Liver (tissue), 9 donors: ENCODE data around the gene KIRREL3. TPM values are rescaled to one million over a fixed set of nuclear protein-coding genes. Genes with fewer than 3 reads are reported as not detected.

Experiments used
- DNase-seq: peaks from one replicate; pipeline ENCODE4 v3.0.0-alpha.2; 2017; ENCODE audit warnings: low spot score
- H3K27ac ChIP-seq, 2 donors: one replicate each; pipeline ENCODE4 v1.7.0; 2013; ENCODE audit warnings: inconsistent platforms in 2 of 2, low read length in 2 of 2, control low read depth in 1 of 2, low read depth in 1 of 2, mild to moderate bottlenecking in 1 of 2
- H3K27me3 ChIP-seq, 4 donors: one replicate each; pipeline versions ENCODE4 v1.6.1 to v1.7.0; 2013; ENCODE audit warnings: low read length in 3 of 4, inconsistent platforms in 1 of 4, mild to moderate bottlenecking in 1 of 4, moderate library complexity in 1 of 4; ENCODE audit not compliant: control insufficient read depth in 4 of 4, insufficient read depth in 4 of 4
- H3K36me3 ChIP-seq, 4 donors: one replicate each; pipeline versions ENCODE4 v1.6.1 to v1.7.0; 2013; ENCODE audit warnings: low read length in 3 of 4, mild to moderate bottlenecking in 3 of 4, low read depth in 1 of 4, moderate library complexity in 1 of 4; ENCODE audit not compliant: control insufficient read depth in 4 of 4, insufficient read depth in 3 of 4
- H3K4me1 ChIP-seq, 4 donors: one replicate each; pipeline versions ENCODE4 v1.6.1 to v1.7.0; 2013; ENCODE audit warnings: low read length in 3 of 4, mild to moderate bottlenecking in 3 of 4, moderate library complexity in 1 of 4; ENCODE audit not compliant: control insufficient read depth in 4 of 4, insufficient read depth in 4 of 4
- H3K4me3 ChIP-seq, 3 donors: one replicate each; pipeline versions ENCODE4 v1.6.1 to v1.7.0; 2013; ENCODE audit warnings: low read length in 3 of 3, control low read depth in 1 of 3, low read depth in 1 of 3, mild to moderate bottlenecking in 1 of 3
- H3K9ac ChIP-seq, 2 donors: one replicate each; pipeline ENCODE4 v1.7.0; 2013; ENCODE audit warnings: low read length in 2 of 2, mild to moderate bottlenecking in 2 of 2, moderate library complexity in 2 of 2, control low read depth in 1 of 2, low read depth in 1 of 2
- H3K9me3 ChIP-seq, 4 donors: one replicate each; pipeline versions ENCODE4 v1.6.1 to v1.7.0; 2013; ENCODE audit warnings: low read length in 3 of 4; ENCODE audit not compliant: control insufficient read depth in 4 of 4
- ATF3 ChIP-seq: IDR thresholded peaks from 2 replicates; pipeline ENCODE4 v1.6.1; 2016; ENCODE audit warnings: antibody characterized with exemption
- CTCF ChIP-seq: fragments of 150-350 bp; IDR thresholded peaks from 2 replicates; pipeline ENCODE4 v1.5.1; 2017; ENCODE audit warnings: improper control_type of control experiment, low read depth, low read length; ENCODE audit not compliant: missing input control
- EGR1 ChIP-seq, 2 donors: IDR thresholded peaks; 2 replicates each; pipeline ENCODE4 v1.6.1; 2016 to 2018; ENCODE audit warnings: antibody characterized with exemption in 2 of 2, low read depth in 2 of 2
- FOXA1 ChIP-seq: IDR thresholded peaks from 2 replicates; pipeline ENCODE4 v1.6.1; 2016; ENCODE audit warnings: antibody characterized with exemption
- FOXA2 ChIP-seq: IDR thresholded peaks from 2 replicates; pipeline ENCODE4 v1.6.1; 2016; ENCODE audit warnings: antibody characterized with exemption
- GABPA ChIP-seq, 2 donors: IDR thresholded peaks in 1 of 2; conservative IDR thresholded peaks in 1 of 2; 2 replicates each; pipeline ENCODE4 v1.6.1; 2016; ENCODE audit warnings: antibody characterized with exemption in 2 of 2, mild to moderate bottlenecking in 1 of 2, moderate library complexity in 1 of 2
- HNF4A ChIP-seq, 2 donors: conservative IDR thresholded peaks; 2 replicates each; pipeline ENCODE4 v1.6.1; 2016; ENCODE audit warnings: antibody characterized with exemption in 2 of 2, mild to moderate bottlenecking in 2 of 2
- HNF4G ChIP-seq: IDR thresholded peaks from 2 replicates; pipeline ENCODE4 v1.6.1; 2016; ENCODE audit warnings: antibody characterized with exemption
- JUND ChIP-seq, 2 donors: IDR thresholded peaks; 2 replicates each; pipeline ENCODE4 v1.6.1; 2016; ENCODE audit warnings: antibody characterized with exemption in 2 of 2
- MAX ChIP-seq: IDR thresholded peaks from 2 replicates; pipeline ENCODE4 v1.6.1; 2016; ENCODE audit warnings: antibody characterized with exemption
- NR2F2 ChIP-seq: IDR thresholded peaks from 2 replicates; pipeline ENCODE4 v1.6.1; 2016; ENCODE audit warnings: antibody characterized with exemption
- RAD21 ChIP-seq, 2 donors: IDR thresholded peaks; 2 replicates each; pipeline ENCODE4 v1.6.1; 2016; ENCODE audit warnings: antibody characterized with exemption in 2 of 2, mild to moderate bottlenecking in 2 of 2
- REST ChIP-seq: IDR thresholded peaks from 2 replicates; pipeline ENCODE4 v1.6.1; 2016; ENCODE audit warnings: antibody characterized with exemption, mild to moderate bottlenecking
- RXRA ChIP-seq, 2 donors: IDR thresholded peaks; 2 replicates each; pipeline ENCODE4 v1.6.1; 2017 to 2018; ENCODE audit warnings: antibody characterized with exemption in 2 of 2, mild to moderate bottlenecking in 1 of 2
- SP1 ChIP-seq: IDR thresholded peaks from 2 replicates; pipeline ENCODE4 v1.6.1; 2018; ENCODE audit warnings: antibody characterized with exemption, mild to moderate bottlenecking
- TAF1 ChIP-seq: conservative IDR thresholded peaks from 2 replicates; pipeline ENCODE4 v1.6.1; 2016; ENCODE audit warnings: antibody characterized with exemption, mild to moderate bottlenecking
- YY1 ChIP-seq: IDR thresholded peaks from 2 replicates; pipeline ENCODE4 v1.6.1; 2016; ENCODE audit warnings: antibody characterized with exemption, mild to moderate bottlenecking
- ZBTB33 ChIP-seq: IDR thresholded peaks from 2 replicates; pipeline ENCODE4 v1.6.1; 2016; ENCODE audit warnings: antibody characterized with exemption
- WGBS: extraction: QIAGEN DNeasy Blood & Tissue Kit; methylation state at CpG from one replicate; pipeline ENCODE4 v1.1.7; 2013; 5-methylcytosine and 5-hydroxymethylcytosine counted together
- polyA plus RNA-seq, 2 donors: library from polyadenylated mRNA; stranded (reverse) in 1 of 2; unstranded in 1 of 2; fragments of 200-250 nt in 1 of 2; fragments of >200 nt in 1 of 2; fragmentation: Nextera tagmentation in 1 of 2; extraction: Ambion mirVana in 1 of 2; gene quantifications; one replicate each; pipeline versions ENCODE4 v1.2.1 to v1.2.3, GENCODE V29; 2013 to 2015
- total RNA-seq, 2 donors: library from RNA; depleted of rRNA; stranded (reverse); fragments of >200 nt; gene quantifications; one replicate each; pipeline ENCODE4 v1.2.3, GENCODE V29; 2014
- donor health status: healthy.
- donor health status: healthy.
- donor health status: healthy.
- donor health status: healthy.
- donor health status: healthy.

KIRREL3 gene
- total and polyA plus RNA-seq, 4 donors: 0.03 to 0.29 (median 0.08) TPM; not detected in 1

- no peak overlapping the region for H3K9ac ChIP-seq
- H3K36me3 ChIP-seq: no peaks in the 10 kb centered on the region
- no peak overlapping the region for H3K27ac ChIP-seq
- no peaks in the 10 kb centered on the region for H3K9me3 ChIP-seq
- no peaks in the 10 kb centered on the region for H3K27me3 ChIP-seq
- H3K4me3 ChIP-seq: no peak overlapping the region
- H3K4me1 ChIP-seq: peaks cover 4 to 33% (median 11%) of the 10 kb centered on the region in 4 donors
- TF ChIP-seq HNF4A (conservative IDR thresholded peaks at IDR 0.05) (no peak), TAF1 (no peak), MAX (no peak), HNF4G (no peak), RXRA (IDR thresholded peaks at IDR 0.05) (no peak), EGR1 (IDR thresholded peaks at IDR 0.05; ENCODE audit: low read depth in 2 of 2) (no peak), FOXA1 (no peak), ZBTB33 (no peak), CTCF (no peak), YY1 (no peak), REST (no peak), NR2F2 (no peak), ATF3 (no peak), RAD21 (IDR thresholded peaks at IDR 0.05) (no peak), GABPA (IDR thresholded peaks at IDR 0.05 in 1 of 2, conservative IDR thresholded peaks at IDR 0.05 in 1 of 2) (no peak), SP1 (no peak), JUND (IDR thresholded peaks at IDR 0.05) (no peak), FOXA2 (no peak)
- 98% methylated on average over 1 of the region's 1 CpG for WGBS
- DNase-seq: no peak
These were observed 36.4 kb upstream of the KIRREL3 start for GRCh38 chr11:127037001-127037400.
